ENCODE measurements around the gene RAB11A.

The RAB11A gene

DNA sequence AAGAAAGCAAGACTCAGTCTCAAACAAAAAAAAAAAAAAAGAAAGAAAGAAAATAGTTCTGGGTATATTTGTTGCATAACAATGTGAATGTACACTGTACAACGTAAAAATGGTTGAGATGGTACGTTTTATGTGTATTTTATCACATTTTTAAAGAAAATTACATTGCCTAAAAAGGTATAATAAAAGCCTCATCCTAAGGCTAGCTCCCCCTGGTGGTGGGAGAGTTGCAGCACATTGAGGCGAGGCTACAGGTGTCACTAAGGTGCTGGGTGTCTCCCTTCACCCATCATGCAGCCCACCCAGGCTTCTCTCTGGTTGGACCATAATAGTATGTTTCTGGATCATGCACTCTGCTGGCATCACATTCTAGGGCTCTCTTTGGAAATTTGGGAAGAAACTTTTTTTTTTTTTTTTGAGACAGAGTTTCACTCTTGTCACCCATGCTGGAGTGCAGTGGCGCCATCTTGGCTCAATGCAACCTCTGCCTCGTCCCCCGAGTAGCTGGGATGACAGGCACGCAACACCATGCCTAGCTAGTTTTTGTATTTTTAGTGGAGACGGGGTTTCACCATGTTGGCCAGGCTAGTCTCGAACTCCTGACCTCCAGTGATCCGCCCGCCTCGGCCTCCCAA lies 12.4 kb upstream of the RAB11A start:
- TF ChIP-seq TEAD4 (IDR thresholded peaks at IDR 0.05) (no peak), RAD21 (IDR thresholded peaks at IDR 0.05; ENCODE audit: low read depth) (peak; percentile 54), CEBPB (IDR thresholded peaks at IDR 0.05) (no peak), NFIC (IDR thresholded peaks at IDR 0.05) (no peak)

DNA sequence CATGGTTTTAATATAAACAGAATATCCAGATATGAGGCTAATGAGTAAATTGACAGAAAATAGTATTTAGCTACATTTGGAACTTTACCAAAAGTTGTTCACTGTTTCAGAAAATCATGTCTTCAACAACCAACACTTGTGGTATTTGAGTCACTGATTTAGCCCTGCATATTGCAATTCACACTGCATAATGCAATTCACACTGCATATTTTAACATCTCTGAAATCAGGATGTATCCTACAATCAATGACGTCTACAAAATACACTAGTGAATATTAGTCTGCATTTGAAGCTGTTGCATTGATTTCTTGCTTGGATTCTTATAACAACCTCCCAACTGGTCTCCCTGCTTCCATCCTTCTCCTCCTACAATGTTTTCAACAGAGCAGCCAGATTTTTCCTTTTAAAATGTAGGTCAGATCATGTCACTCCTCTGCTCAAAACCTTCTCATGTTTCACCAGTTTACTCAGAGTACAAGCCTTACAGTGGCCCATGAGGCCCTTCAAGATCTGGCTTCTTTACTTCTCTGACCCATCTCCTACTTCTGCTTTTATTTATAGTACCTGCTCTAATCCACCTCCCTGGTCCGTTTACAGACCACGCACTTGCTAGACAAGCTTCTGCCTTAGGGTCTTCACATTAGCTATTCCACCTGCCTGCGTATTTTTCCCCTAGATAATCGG lies 11.4 kb upstream of the RAB11A start:
- TF ChIP-seq NFIC (IDR thresholded peaks at IDR 0.05): no peak
- no peak for TF ChIP-seq TAF1 (IDR thresholded peaks at IDR 0.05; ENCODE audit: low read depth)
- no peak for TF ChIP-seq RAD21 (IDR thresholded peaks at IDR 0.05; ENCODE audit: low read depth)
- TF ChIP-seq FOXM1 (IDR thresholded peaks at IDR 0.05; ENCODE audit: borderline replicate concordance, low read depth): no peak
- no peak for TF ChIP-seq CREB1 (IDR thresholded peaks at IDR 0.05; ENCODE audit: low read depth)

DNA sequence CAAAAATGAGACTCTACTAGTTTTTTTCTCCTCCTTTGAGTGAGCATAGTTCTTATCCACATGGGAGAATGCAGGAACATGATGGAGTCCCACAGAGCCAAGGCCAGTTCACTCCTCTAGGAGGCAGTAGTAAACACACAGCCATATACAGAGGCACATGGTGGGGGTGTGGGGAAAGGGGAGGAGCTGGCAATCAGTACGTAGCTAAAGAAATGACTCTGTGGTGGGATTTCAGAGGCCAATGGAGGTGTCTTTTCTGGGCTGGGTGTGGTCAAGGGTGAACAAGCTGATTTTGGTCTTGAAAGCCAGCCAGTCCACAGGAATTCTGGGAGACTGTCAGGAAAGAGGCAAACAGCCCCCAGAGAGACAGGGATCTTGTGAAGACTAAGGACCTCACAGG lies 6.6 kb upstream of the RAB11A start:
- TF ChIP-seq, protein P1, sequence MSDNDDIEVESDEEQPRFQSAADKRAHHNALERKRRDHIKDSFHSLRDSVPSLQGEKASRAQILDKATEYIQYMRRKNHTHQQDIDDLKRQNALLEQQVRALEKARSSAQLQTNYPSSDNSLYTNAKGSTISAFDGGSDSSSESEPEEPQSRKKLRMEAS (IDR thresholded peaks at IDR 0.05): peak; percentile 81
- TF ChIP-seq EGR1 (IDR thresholded peaks at IDR 0.05) (no peak), YY1 (IDR thresholded peaks at IDR 0.05; ENCODE audit: low read depth) (0 out of 2 replicates have a peak, but pooled peaks have one; percentile 43), RAD21 (IDR thresholded peaks at IDR 0.05; ENCODE audit: low read depth) (peak; percentile 31; the same call in 1 of the 2 replicates)
- TF ChIP-seq, protein P2, sequence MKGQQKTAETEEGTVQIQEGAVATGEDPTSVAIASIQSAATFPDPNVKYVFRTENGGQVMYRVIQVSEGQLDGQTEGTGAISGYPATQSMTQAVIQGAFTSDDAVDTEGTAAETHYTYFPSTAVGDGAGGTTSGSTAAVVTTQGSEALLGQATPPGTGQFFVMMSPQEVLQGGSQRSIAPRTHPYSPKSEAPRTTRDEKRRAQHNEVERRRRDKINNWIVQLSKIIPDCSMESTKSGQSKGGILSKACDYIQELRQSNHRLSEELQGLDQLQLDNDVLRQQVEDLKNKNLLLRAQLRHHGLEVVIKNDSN (IDR thresholded peaks at IDR 0.05): 0 out of 2 replicates have a peak, but pooled peaks have one; percentile 7
- TF ChIP-seq, protein P3, sequence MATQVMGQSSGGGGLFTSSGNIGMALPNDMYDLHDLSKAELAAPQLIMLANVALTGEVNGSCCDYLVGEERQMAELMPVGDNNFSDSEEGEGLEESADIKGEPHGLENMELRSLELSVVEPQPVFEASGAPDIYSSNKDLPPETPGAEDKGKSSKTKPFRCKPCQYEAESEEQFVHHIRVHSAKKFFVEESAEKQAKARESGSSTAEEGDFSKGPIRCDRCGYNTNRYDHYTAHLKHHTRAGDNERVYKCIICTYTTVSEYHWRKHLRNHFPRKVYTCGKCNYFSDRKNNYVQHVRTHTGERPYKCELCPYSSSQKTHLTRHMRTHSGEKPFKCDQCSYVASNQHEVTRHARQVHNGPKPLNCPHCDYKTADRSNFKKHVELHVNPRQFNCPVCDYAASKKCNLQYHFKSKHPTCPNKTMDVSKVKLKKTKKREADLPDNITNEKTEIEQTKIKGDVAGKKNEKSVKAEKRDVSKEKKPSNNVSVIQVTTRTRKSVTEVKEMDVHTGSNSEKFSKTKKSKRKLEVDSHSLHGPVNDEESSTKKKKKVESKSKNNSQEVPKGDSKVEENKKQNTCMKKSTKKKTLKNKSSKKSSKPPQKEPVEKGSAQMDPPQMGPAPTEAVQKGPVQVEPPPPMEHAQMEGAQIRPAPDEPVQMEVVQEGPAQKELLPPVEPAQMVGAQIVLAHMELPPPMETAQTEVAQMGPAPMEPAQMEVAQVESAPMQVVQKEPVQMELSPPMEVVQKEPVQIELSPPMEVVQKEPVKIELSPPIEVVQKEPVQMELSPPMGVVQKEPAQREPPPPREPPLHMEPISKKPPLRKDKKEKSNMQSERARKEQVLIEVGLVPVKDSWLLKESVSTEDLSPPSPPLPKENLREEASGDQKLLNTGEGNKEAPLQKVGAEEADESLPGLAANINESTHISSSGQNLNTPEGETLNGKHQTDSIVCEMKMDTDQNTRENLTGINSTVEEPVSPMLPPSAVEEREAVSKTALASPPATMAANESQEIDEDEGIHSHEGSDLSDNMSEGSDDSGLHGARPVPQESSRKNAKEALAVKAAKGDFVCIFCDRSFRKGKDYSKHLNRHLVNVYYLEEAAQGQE (IDR thresholded peaks at IDR 0.05; ENCODE audit: low read depth): no peak

DNA sequence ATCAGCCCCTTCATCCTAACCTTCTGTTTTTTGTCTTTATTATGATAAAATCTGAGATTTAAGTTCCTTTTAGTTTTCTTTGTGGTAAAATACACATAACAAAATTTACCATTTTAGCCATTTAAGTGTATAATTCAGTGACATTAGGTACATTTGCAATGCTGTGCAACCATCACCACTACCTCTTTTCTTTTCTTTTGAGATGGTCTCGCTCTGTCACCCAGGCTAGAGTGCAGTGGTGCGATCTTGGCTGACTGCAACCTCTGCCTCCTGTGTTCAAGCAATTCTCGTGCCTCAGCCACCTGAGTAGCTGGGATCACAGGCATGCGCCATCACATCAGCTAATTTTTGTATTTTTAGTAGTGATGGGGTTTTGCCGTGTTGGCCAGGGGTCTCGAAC lies 6.2 kb upstream of the RAB11A start:
- TF ChIP-seq ZBTB7A (IDR thresholded peaks at IDR 0.05; ENCODE audit: low read depth) (no peak), TAF1 (IDR thresholded peaks at IDR 0.05; ENCODE audit: low read depth) (no peak), CEBPB (IDR thresholded peaks at IDR 0.05) (no peak)
- TF ChIP-seq, protein P1 (IDR thresholded peaks at IDR 0.05): no peak

DNA sequence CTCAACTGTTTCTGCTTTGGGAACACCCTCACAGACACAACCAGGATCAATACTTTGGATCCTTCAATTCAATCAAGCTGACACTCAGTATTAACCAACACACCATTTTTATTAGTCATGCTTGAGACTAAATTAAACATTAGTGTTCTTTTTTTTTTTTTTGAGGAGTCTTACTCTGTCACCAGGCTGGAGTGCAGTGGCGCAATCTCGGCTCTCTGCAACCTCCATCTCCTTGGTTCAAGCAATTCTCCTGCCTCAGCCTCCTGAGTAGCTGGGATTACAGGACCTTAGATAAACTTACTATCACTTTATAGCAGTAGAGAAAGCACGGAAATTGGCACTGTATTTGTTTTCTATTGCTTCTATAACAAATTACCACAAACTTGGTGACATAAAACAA lies 2.0 kb upstream of the RAB11A start:
- TF ChIP-seq CEBPB (IDR thresholded peaks at IDR 0.05) (no peak), TCF12 (IDR thresholded peaks at IDR 0.05; ENCODE audit: low read depth) (no peak), YY1 (IDR thresholded peaks at IDR 0.05; ENCODE audit: low read depth) (no peak), CREB1 (IDR thresholded peaks at IDR 0.05; ENCODE audit: low read depth) (no peak), EP300 (IDR thresholded peaks at IDR 0.05; ENCODE audit: borderline replicate concordance) (no peak), NFIC (IDR thresholded peaks at IDR 0.05) (no peak), ZBTB7A (IDR thresholded peaks at IDR 0.05; ENCODE audit: low read depth) (no peak), EGR1 (IDR thresholded peaks at IDR 0.05) (no peak)
- TF ChIP-seq, protein P3 (IDR thresholded peaks at IDR 0.05; ENCODE audit: low read depth): no peak

DNA sequence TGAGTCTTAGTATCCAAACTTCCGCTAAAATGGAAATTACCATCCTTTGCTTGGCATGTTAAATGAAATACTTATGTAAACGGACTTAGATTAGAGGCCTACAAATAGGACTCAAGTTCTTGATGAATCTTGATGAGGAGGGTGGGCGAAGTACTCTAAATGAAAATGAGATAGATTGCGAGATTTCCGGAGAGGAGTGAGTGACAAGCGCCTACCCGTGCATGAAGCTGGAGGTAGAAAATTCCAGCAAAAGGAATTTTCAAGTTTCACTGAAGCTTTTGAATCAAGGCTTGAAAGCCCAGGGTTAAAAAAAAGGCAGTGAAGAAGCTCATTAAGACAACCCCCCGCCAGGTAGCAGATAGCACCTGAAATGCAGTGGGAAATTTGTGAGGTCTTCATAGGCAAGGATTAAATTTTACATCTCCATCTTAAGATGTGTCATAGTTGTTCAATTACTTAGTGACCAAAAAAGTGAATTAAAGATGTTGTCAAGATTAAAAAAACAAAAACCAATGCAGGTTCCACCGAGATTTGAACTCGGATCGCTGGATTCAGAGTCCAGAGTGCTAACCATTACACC lies 655 bp upstream of the RAB11A start:
- no peak for TF ChIP-seq RAD21 (IDR thresholded peaks at IDR 0.05; ENCODE audit: low read depth)
- no peak for TF ChIP-seq CREB1 (IDR thresholded peaks at IDR 0.05; ENCODE audit: low read depth)
- no peak for TF ChIP-seq CEBPB (IDR thresholded peaks at IDR 0.05)
- TF ChIP-seq EGR1 (IDR thresholded peaks at IDR 0.05): no peak
- TF ChIP-seq, protein P3 (IDR thresholded peaks at IDR 0.05; ENCODE audit: low read depth): no peak
- TF ChIP-seq, protein P2 (IDR thresholded peaks at IDR 0.05): no peak
- TF ChIP-seq, protein P1 (IDR thresholded peaks at IDR 0.05): no peak
- no peak for TF ChIP-seq TAF1 (IDR thresholded peaks at IDR 0.05; ENCODE audit: low read depth)
- TF ChIP-seq TEAD4 (IDR thresholded peaks at IDR 0.05): no peak; the same call in 1 of the 2 replicates
- no peak for TF ChIP-seq TCF12 (IDR thresholded peaks at IDR 0.05; ENCODE audit: low read depth)
- no peak for TF ChIP-seq FOXM1 (IDR thresholded peaks at IDR 0.05; ENCODE audit: borderline replicate concordance, low read depth)
- no peak for TF ChIP-seq ZBTB7A (IDR thresholded peaks at IDR 0.05; ENCODE audit: low read depth)
- TF ChIP-seq YY1 (IDR thresholded peaks at IDR 0.05; ENCODE audit: low read depth): no peak
- no peak for TF ChIP-seq EP300 (IDR thresholded peaks at IDR 0.05; ENCODE audit: borderline replicate concordance)
- no peak for TF ChIP-seq NFIC (IDR thresholded peaks at IDR 0.05)
